Measurements from ENCODE around the gene PCDHA4.
"Not testable (repeated sequence)": the region's sequence is repeated elsewhere in the genome, so short reads cannot be mapped to it uniquely, and the experiment has no call there.

PCDHA4 gene

DNA sequence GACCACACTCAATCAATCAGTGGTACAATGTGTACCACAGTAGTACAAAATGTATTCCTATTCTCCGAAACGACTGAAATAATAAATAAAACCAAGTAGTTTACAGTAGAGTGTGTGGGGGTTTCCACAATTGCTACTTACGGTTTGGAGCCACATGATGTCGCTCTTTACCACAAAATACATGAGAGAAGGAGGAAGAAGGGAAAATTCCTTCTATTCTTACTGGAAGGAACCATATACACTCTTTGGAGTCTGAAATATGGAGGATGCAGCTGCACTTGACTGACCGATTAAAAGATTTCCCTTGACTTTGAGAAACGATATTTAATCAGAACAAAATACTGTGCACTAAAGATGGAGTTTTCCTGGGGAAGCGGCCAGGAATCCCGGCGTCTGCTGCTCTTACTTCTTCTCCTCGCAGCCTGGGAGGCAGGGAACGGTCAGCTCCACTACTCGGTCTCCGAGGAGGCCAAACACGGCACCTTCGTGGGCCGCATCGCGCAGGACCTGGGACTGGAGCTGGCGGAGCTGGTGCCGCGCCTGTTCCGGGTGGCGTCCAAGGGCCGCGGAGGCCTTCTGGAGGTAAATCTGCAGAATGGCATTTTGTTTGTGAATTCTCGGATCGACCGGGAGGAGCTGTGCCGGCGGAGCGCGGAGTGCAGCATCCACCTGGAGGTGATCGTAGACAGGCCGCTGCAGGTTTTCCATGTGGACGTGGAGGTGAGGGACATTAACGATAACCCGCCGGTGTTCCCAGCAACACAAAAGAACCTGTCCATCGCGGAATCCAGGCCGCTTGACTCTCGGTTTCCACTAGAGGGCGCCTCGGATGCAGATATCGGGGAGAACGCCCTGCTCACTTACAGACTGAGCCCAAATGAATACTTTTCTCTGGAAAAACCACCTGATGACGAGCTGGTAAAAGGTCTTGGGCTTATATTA, at the start of gene PCDHA4:
Gene PCDHA4, plus strand, starts transcription at position 235 of the 942 bp plus-strand sequence.
- DNase-seq (ENCODE audit: low read depth, low spot score): no peak

GRCh38 chr5:140764177-140764973, 42.5 kb upstream of the PCDHA4 start:
- DNase-seq (ENCODE audit: low read depth, low spot score): no peak

DNA sequence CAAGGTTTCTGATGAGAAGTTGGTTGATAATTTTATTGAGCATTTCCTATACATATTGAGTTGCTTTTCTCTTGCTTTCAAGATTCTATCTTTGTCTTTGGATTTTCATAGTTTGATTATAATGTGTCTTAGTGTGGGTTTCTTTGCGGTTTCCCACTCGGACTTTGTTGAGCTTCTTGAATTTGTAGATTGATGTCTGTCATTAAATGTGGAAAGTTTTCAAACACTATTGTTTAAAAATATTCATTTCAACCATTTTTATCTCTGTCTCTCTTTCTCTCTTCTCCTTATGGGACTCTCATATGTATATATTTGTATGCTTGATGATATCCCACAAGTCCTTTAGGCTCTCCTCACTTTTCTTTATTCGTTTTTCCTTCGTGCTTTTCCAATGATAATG, 39.4 kb upstream of the PCDHA4 start:
- no peak for DNase-seq (ENCODE audit: low read depth, low spot score)

DNA sequence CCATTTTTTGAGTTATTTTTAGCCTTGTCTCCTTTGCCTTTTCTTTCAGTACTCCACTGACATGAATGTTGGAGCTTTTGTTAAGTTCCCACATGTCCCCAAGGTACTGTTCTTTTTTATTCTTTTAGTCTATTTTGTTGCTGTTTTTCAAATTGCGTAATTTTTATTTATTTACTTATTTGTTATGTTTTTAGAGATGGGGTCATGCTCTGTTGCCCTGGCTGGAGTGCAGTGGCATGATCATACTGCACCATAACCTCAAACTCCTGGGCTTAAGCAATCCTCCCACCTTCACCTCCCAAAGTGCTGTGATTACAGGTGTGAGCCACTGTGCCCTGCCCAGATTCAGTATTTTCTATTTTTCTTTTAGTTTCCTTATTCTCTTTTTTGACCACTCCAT, 26.4 kb upstream of the PCDHA4 start:
- no peak for DNase-seq (ENCODE audit: low read depth, low spot score)

GRCh38 chr5:140785905-140786686, 20.8 kb upstream of the PCDHA4 start, which contains the start of gene PCDHA1:
Gene PCDHA1, plus strand, starts transcription at chr5:140786140.
- no peak for DNase-seq (ENCODE audit: low read depth, low spot score)

DNA sequence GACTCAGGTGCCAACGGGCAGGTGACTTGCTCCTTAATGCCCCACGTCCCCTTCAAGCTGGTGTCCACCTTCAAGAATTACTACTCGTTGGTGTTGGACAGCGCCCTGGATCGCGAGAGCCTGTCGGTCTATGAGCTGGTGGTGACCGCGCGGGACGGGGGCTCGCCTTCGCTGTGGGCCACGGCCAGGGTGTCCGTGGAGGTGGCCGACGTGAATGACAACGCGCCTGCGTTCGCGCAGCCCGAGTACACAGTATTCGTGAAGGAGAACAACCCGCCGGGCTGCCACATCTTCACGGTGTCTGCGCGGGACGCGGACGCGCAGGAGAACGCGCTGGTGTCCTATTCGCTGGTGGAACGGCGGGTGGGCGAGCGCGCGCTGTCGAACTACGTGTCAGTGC, 19.4 kb upstream of the PCDHA4 start:
- DNase-seq (ENCODE audit: low read depth, low spot score): not testable (repeated sequence)

DNA sequence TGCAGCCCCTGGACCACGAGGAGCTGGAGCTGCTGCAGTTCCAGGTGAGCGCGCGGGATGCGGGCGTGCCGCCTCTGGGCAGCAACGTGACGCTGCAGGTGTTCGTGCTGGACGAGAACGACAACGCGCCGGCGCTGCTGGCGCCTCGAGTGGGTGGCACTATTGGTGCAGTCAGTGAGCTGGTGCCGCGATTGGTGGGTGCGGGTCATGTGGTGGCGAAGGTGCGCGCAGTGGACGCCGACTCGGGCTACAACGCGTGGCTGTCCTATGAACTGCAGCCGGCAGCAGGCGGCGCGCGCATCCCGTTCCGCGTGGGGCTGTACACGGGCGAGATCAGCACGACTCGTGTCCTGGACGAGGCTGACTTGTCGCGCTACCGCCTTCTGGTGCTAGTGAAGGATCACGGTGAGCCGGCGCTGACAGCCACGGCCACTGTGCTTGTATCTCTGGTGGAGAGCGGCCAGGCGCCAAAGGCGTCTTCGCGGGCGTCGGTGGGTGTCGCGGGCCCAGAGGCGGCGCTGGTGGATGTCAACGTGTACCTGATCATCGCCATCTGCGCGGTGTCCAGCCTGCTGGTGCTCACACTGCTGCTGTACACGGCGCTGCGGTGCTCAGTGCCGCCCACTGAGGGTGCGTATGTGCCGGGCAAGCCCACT, 18.9 kb upstream of the PCDHA4 start:
- not testable (repeated sequence) for DNase-seq (ENCODE audit: low read depth, low spot score)

DNA sequence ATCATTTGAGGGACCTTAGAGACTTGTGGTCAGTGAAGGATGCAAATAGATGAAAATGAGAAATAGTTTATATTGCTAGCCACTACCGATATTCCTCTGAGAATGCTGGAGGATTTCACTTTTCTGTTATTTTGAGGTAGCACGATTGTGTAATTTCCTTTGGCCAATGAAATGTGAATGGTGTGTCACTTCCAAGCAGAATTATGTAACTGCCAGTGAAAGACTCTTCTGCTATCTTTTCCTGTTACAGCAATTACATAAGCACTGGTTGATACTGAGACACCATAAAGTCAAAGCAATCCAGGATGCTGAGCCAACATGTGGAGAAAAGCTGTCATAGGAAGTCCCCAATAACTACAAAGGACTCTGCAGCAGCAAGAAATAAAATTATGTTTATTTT, 15.8 kb upstream of the PCDHA4 start:
- DNase-seq (ENCODE audit: low read depth, low spot score): no peak

GRCh38 chr5:140794595-140795258, 12.1 kb upstream of the PCDHA4 start, which contains the start of gene PCDHA2:
Gene PCDHA2, plus strand, starts transcription at chr5:140794852.
- DNase-seq (ENCODE audit: low read depth, low spot score): no peak

- no peak for DNase-seq (ENCODE audit: low read depth, low spot score)
Observed at GRCh38 chr5:140795259-140795641, 11.6 kb upstream of the PCDHA4 start.

GRCh38 chr5:140796072-140796717, 10.7 kb upstream of the PCDHA4 start:
- not testable (repeated sequence) for DNase-seq (ENCODE audit: low read depth, low spot score)

- DNase-seq (ENCODE audit: low read depth, low spot score): no peak
Observed at GRCh38 chr5:140796718-140797095, 10.2 kb upstream of the PCDHA4 start.

GRCh38 chr5:140800816-140801493, 5.9 kb upstream of the PCDHA4 start, which contains the start of gene PCDHA3:
Gene PCDHA3, plus strand, starts transcription at chr5:140801057.
- no peak for DNase-seq (ENCODE audit: low read depth, low spot score)

GRCh38 chr5:140801494-140801841, 5.4 kb upstream of the PCDHA4 start:
- no peak for DNase-seq (ENCODE audit: low read depth, low spot score)

DNA sequence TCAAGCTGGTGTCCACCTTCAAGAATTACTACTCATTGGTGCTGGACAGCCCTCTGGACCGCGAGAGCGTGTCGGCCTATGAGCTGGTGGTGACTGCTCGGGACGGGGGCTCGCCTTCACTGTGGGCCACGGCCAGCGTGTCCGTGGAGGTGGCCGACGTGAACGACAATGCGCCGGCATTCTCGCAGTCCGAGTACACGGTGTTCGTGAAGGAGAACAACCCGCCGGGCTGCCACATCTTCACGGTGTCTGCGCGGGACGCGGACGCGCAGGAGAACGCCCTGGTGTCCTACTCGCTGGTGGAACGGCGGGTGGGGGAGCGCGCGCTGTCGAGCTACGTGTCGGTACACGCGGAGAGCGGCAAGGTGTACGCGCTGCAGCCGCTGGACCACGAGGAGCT, 4.5 kb upstream of the PCDHA4 start:
- not testable (repeated sequence) for DNase-seq (ENCODE audit: low read depth, low spot score)

DNA sequence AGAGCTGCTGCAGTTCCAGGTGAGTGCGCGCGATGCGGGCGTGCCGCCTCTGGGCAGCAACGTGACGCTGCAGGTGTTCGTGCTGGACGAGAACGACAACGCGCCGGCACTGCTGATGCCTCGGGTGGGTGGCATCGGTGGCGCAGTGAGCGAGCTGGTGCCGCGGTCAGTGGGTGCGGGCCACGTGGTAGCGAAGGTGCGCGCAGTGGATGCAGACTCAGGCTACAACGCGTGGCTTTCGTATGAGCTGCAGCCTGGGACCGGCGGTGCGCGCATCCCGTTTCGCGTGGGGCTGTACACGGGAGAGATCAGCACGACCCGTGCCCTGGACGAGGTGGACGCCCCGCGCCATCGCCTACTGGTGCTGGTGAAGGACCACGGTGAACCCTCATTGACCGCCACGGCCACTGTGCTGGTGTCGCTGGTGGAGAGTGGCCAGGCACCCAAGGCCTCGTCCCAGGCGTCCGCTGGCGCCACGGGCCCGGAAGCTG, 4.0 kb upstream of the PCDHA4 start:
- DNase-seq (ENCODE audit: low read depth, low spot score): no peak

GRCh38 chr5:140808241-140808888, 1.5 kb downstream of the PCDHA4 start:
- not testable (repeated sequence) for DNase-seq (ENCODE audit: low read depth, low spot score)

GRCh38 chr5:140808889-140809291, 2.0 kb downstream of the PCDHA4 start:
- no peak for DNase-seq (ENCODE audit: low read depth, low spot score)

All from smooth muscle cell of the brain vasculature (primary cell).